ENCODE data around the gene RPS6KA2. TPM values are rescaled to one million over a fixed set of nuclear protein-coding genes. Genes with fewer than 3 reads are reported as not detected.

The RPS6KA2 gene
- total RNA-seq, 1 experiment from 2014 or later = 7.2 TPM

DNA sequence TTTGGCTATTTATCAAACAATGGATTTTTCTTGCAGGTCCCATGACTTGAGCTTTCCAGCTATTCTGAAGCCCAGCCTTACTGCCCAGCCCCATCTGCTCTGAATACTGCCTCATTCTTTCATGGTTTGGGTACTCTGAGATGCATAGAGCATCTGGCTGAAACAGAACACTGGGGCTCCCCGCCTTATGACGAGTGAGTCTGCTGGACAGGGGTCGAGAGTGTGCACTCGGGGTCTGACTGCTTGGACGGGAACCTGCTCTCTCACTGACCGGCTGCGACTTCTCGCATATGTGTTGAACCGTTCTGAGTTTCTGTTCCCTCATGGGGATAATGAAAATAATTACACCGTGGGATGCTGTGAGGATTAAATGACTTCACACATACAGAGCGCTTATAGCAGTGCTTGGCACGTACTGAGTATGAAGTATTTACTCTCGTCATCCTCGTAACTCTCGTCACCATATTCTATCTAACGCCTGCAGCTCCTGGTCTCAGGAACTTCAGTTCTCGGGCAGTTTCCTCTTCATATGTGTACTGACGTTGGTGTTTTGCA lies 184.8 kb downstream of the RPS6KA2 start:
- no peak overlapping the region for H3K4me3 ChIP-seq (ENCODE audit: low read length)
- H2AFZ ChIP-seq (ENCODE audit: low read length) = no peak overlapping the region
- H3K36me3 ChIP-seq (ENCODE audit: insufficient read depth, low read length) = no peaks in the 10 kb centered on the region
- H4K20me1 ChIP-seq (ENCODE audit: insufficient read depth, low read depth, low read length) = no peaks in the 10 kb centered on the region
- H3K27ac ChIP-seq (ENCODE audit: low read length) = no peak overlapping the region
- H3K9me3 ChIP-seq (ENCODE audit: low read length) = no peaks in the 10 kb centered on the region
- H3K4me2 ChIP-seq (ENCODE audit: low read depth, low read length, poor library complexity, severe bottlenecking) = no peak overlapping the region
- no peak overlapping the region for H3K9ac ChIP-seq (ENCODE audit: low read length)
- H3K27me3 ChIP-seq (ENCODE audit: low read length) = no peaks in the 10 kb centered on the region
- H3K4me1 ChIP-seq (ENCODE audit: low read length) = peaks cover 16% of the 10 kb centered on the region
- no peaks in the 10 kb centered on the region for H3K79me2 ChIP-seq (ENCODE audit: low read length)
- DNase-seq = no peak
- no peaks in the 10 kb centered on the region for H3K9me2 ChIP-seq (replicated peaks; ENCODE audit: insufficient read depth, low read length)

GRCh38 chr6:166441325-166442078 lies 185.5 kb downstream of the RPS6KA2 start:
- Histone ChIP-seq H2AFZ (ENCODE audit: low read length) (no peak overlapping the region), H3K4me2 (ENCODE audit: low read depth, low read length, poor library complexity, severe bottlenecking) (no peak overlapping the region), H3K4me3 (ENCODE audit: low read length) (no peak overlapping the region), H3K27ac (ENCODE audit: low read length) (no peak overlapping the region), H4K20me1 (ENCODE audit: insufficient read depth, low read depth, low read length) (no peaks in the 10 kb centered on the region), H3K79me2 (ENCODE audit: low read length) (no peaks in the 10 kb centered on the region), H3K4me1 (ENCODE audit: low read length) (peaks cover 16% of the 10 kb centered on the region), H3K9me2 (replicated peaks; ENCODE audit: insufficient read depth, low read length) (no peaks in the 10 kb centered on the region), H3K27me3 (ENCODE audit: low read length) (no peaks in the 10 kb centered on the region), H3K9ac (ENCODE audit: low read length) (no peak overlapping the region), H3K36me3 (ENCODE audit: insufficient read depth, low read length) (no peaks in the 10 kb centered on the region), H3K9me3 (ENCODE audit: low read length) (no peaks in the 10 kb centered on the region)
- DNase-seq = no peak

- Histone ChIP-seq H3K79me2 (ENCODE audit: low read length) (no peaks in the 10 kb centered on the region), H3K27ac (ENCODE audit: low read length) (no peak overlapping the region), H2AFZ (ENCODE audit: low read length) (no peak overlapping the region), H3K9me2 (replicated peaks; ENCODE audit: insufficient read depth, low read length) (no peaks in the 10 kb centered on the region), H3K4me3 (ENCODE audit: low read length) (no peak overlapping the region), H4K20me1 (ENCODE audit: insufficient read depth, low read depth, low read length) (no peaks in the 10 kb centered on the region), H3K9ac (ENCODE audit: low read length) (no peak overlapping the region), H3K9me3 (ENCODE audit: low read length) (no peaks in the 10 kb centered on the region), H3K4me2 (ENCODE audit: low read depth, low read length, poor library complexity, severe bottlenecking) (no peak overlapping the region), H3K27me3 (ENCODE audit: low read length) (no peaks in the 10 kb centered on the region), H3K4me1 (ENCODE audit: low read length) (peaks cover 16% of the 10 kb centered on the region), H3K36me3 (ENCODE audit: insufficient read depth, low read length) (no peaks in the 10 kb centered on the region)
- no peak for DNase-seq
Observed at GRCh38 chr6:166440729-166441128, 186.3 kb downstream of the RPS6KA2 start.

DNA sequence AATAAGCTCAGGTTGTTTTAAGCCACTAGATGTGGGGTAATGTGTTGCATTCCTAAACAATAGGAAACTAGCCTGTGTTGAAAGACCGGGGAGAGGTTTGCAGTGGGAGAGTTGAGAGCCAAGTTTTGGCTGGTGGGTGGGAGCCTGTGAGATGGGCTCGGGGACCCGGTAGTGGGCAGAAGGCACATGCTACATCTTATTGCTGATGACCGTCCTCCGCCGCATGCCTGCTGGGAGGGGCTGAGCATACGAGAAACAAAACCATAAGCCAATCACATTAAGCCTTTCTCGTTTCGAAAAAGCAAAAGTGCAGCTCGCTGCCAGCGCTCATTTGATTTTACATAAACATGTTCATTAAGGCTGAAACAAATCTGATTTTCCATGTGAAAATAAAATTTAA lies 186.9 kb downstream of the RPS6KA2 start:
- Histone ChIP-seq H3K36me3 (ENCODE audit: insufficient read depth, low read length) (no peaks in the 10 kb centered on the region), H3K79me2 (ENCODE audit: low read length) (no peaks in the 10 kb centered on the region), H3K27ac (ENCODE audit: low read length) (no peak overlapping the region), H3K27me3 (ENCODE audit: low read length) (no peaks in the 10 kb centered on the region), H4K20me1 (ENCODE audit: insufficient read depth, low read depth, low read length) (no peaks in the 10 kb centered on the region), H3K9ac (ENCODE audit: low read length) (no peak overlapping the region), H3K9me2 (replicated peaks; ENCODE audit: insufficient read depth, low read length) (no peaks in the 10 kb centered on the region), H3K9me3 (ENCODE audit: low read length) (no peaks in the 10 kb centered on the region), H3K4me3 (ENCODE audit: low read length) (no peak overlapping the region), H3K4me2 (ENCODE audit: low read depth, low read length, poor library complexity, severe bottlenecking) (no peak overlapping the region), H2AFZ (ENCODE audit: low read length) (no peak overlapping the region), H3K4me1 (ENCODE audit: low read length) (peaks cover 16% of the 10 kb centered on the region)
- no peak for DNase-seq

DNA sequence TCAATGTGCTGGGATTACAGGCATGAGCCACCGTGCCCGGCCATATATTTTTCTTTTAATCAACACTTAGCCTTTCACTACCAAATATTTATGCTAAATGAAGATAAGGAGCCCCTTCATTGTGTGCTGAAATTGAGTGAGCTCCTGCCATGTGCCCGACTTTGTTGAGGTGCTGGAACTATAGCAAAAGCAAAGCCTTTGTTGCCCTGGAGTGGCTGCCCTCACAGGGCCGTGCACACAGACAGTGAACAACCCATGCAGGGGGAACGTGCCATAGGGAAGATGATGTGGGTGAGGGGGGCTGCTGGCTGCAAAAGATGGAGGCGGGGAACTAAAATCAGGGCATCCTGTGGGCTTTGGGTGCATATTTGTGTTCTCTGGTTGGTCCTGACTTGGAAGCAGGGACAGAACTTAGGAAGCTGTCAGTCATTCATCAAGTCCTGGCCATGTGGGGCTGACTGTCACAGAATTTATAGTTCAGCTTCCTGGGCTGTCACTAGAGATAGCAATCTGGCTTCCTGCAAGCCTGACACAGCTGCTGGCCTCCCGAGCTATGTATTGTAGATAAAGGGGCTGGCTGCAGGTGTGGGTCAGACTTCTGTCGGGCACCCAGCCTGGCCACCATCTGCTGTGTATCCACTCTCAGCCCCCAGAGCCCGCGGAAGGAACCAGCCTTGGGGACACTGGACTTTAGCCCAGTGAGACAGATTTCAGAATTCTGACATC lies 187.5 kb downstream of the RPS6KA2 start:
- Histone ChIP-seq H3K79me2 (ENCODE audit: low read length) (no peaks in the 10 kb centered on the region), H2AFZ (ENCODE audit: low read length) (no peak overlapping the region), H3K27me3 (ENCODE audit: low read length) (no peaks in the 10 kb centered on the region), H3K9me2 (replicated peaks; ENCODE audit: insufficient read depth, low read length) (no peaks in the 10 kb centered on the region), H3K9ac (ENCODE audit: low read length) (no peak overlapping the region), H4K20me1 (ENCODE audit: insufficient read depth, low read depth, low read length) (no peaks in the 10 kb centered on the region), H3K27ac (ENCODE audit: low read length) (no peak overlapping the region), H3K4me1 (ENCODE audit: low read length) (peaks cover 16% of the 10 kb centered on the region), H3K4me2 (ENCODE audit: low read depth, low read length, poor library complexity, severe bottlenecking) (no peak overlapping the region), H3K9me3 (ENCODE audit: low read length) (no peaks in the 10 kb centered on the region), H3K4me3 (ENCODE audit: low read length) (no peak overlapping the region), H3K36me3 (ENCODE audit: insufficient read depth, low read length) (no peaks in the 10 kb centered on the region)
- DNase-seq = no peak

DNA sequence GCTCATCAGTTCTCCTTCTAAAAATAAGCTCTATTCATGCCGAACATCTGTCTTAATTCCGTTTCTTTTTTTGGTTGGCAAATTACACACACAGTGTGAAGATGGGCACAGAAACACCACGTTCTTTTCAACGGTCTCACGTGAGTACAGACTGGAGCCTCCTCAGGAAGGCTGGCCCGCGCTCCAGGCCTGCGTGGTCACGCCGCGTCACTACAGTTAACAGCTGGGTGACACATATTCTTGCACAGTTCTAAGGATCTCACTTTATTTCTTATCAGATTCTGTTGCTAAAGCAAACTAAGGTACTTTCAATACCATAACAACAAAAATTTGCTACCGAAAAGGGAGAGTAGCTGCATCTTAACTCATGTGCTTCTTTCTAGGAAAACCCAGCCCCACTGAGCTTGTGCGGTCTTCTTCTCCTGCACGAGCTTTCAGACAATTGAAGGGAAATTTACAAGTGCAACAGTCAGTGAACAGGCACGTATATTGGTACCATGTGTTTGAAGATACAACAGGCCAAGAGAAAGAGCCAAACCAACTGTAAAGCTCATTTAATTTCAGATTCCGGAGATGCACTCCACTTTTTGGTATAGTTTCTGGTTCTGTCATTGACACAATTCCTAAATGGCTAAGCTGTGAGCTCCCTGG lies 188.7 kb downstream of the RPS6KA2 start:
- Histone ChIP-seq H3K27me3 (ENCODE audit: low read length) (no peaks in the 10 kb centered on the region), H3K4me3 (ENCODE audit: low read length) (no peak overlapping the region), H3K27ac (ENCODE audit: low read length) (no peak overlapping the region), H3K9me3 (ENCODE audit: low read length) (no peaks in the 10 kb centered on the region), H2AFZ (ENCODE audit: low read length) (no peak overlapping the region), H3K9ac (ENCODE audit: low read length) (no peak overlapping the region), H4K20me1 (ENCODE audit: insufficient read depth, low read depth, low read length) (no peaks in the 10 kb centered on the region), H3K79me2 (ENCODE audit: low read length) (no peaks in the 10 kb centered on the region), H3K4me1 (ENCODE audit: low read length) (peaks cover 14% of the 10 kb centered on the region), H3K4me2 (ENCODE audit: low read depth, low read length, poor library complexity, severe bottlenecking) (no peak overlapping the region), H3K36me3 (ENCODE audit: insufficient read depth, low read length) (no peaks in the 10 kb centered on the region), H3K9me2 (replicated peaks; ENCODE audit: insufficient read depth, low read length) (no peaks in the 10 kb centered on the region)
- DNase-seq = no peak

DNA sequence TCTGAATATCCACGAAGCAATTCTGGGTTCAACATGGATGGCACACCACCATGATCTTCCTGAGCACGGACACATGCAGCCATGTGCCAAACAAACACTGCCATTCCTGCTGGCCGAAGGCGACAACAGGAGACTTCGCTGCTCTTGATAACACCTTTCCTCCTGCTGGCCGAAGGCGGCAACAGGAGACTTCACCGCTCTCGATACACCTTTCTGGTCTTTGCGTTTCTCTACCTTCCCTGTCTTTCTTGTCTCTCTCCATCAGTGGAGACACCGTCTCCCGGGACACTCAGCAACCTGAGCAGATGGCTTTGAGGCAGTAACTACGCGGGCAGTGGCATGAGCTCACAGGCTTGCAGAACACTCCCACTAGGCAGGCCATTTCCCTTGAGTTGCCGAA lies 189.4 kb downstream of the RPS6KA2 start:
- Histone ChIP-seq H3K27me3 (ENCODE audit: low read length) (no peaks in the 10 kb centered on the region), H3K9ac (ENCODE audit: low read length) (no peak overlapping the region), H2AFZ (ENCODE audit: low read length) (no peak overlapping the region), H3K4me3 (ENCODE audit: low read length) (no peak overlapping the region), H3K9me2 (replicated peaks; ENCODE audit: insufficient read depth, low read length) (no peaks in the 10 kb centered on the region), H3K36me3 (ENCODE audit: insufficient read depth, low read length) (no peaks in the 10 kb centered on the region), H3K79me2 (ENCODE audit: low read length) (no peaks in the 10 kb centered on the region), H3K27ac (ENCODE audit: low read length) (no peak overlapping the region), H3K4me1 (ENCODE audit: low read length) (peaks cover 10% of the 10 kb centered on the region), H3K4me2 (ENCODE audit: low read depth, low read length, poor library complexity, severe bottlenecking) (no peak overlapping the region), H4K20me1 (ENCODE audit: insufficient read depth, low read depth, low read length) (no peaks in the 10 kb centered on the region), H3K9me3 (ENCODE audit: low read length) (no peaks in the 10 kb centered on the region)
- DNase-seq = no peak
